Naive B cell (primary cell): ENCODE measurements around the gene ORAI1. TPM values are rescaled to one million over a fixed set of nuclear protein-coding genes. Genes with fewer than 3 reads are reported as not detected.
"Not testable (repeated sequence)": the region's sequence is repeated elsewhere in the genome, so short reads cannot be mapped to it uniquely, and the experiment has no call there.

Experiments used
- ATAC-seq, 2 donors: fragments of 150-1000 bp; cut with Tn5 transposase; 2 replicates each; pipeline ENCODE4 v1.10.0; 2021; ENCODE audit warnings: low read depth in 2 of 2, mild to moderate bottlenecking in 2 of 2, moderate library complexity in 2 of 2
- DNase-seq: peaks from one replicate; pipeline ENCODE4 v3.0.0; 2022
- H3K27ac Mint-ChIP-seq, 6 donors: one replicate each; pipeline ENCODE4 v1.8.0; 2020 to 2022; ENCODE audit warnings: mild to moderate bottlenecking in 6 of 6, mixed read lengths in 6 of 6, moderate library complexity in 5 of 6, inconsistent platforms in 2 of 6
- H3K27me3 Mint-ChIP-seq, 3 donors: one replicate each; pipeline ENCODE4 v1.8.0; 2021 to 2022; ENCODE audit warnings: mixed read lengths in 3 of 3, mild to moderate bottlenecking in 1 of 3
- H3K36me3 Mint-ChIP-seq, 2 donors: one replicate each; pipeline ENCODE4 v1.8.0; 2020 to 2022; ENCODE audit warnings: mixed read lengths in 2 of 2, inconsistent platforms in 1 of 2, mild to moderate bottlenecking in 1 of 2
- H3K4me1 Mint-ChIP-seq, 3 donors: one replicate each; pipeline ENCODE4 v1.8.0; 2020 to 2022; ENCODE audit warnings: mixed read lengths in 3 of 3, inconsistent platforms in 1 of 3, mild to moderate bottlenecking in 1 of 3, moderate library complexity in 1 of 3
- H3K4me3 Mint-ChIP-seq, 8 donors: one replicate each; pipeline ENCODE4 v1.8.0; 2020 to 2022; ENCODE audit warnings: mild to moderate bottlenecking in 8 of 8, mixed read lengths in 8 of 8, moderate library complexity in 8 of 8, inconsistent platforms in 2 of 8
- H3K9me3 Mint-ChIP-seq, 7 donors: one replicate each; pipeline ENCODE4 v1.8.0; 2020 to 2022; ENCODE audit warnings: mixed read lengths in 7 of 7, mild to moderate bottlenecking in 5 of 7, inconsistent platforms in 2 of 7, moderate library complexity in 1 of 7
- polyA plus RNA-seq, 6 donors: library from polyadenylated mRNA; unstranded; fragments of 300-500 nt; fragmentation: Illumina TruSeq; gene quantifications; one replicate each; pipeline ENCODE4 v1.2.3, GENCODE V29; 2021; ENCODE audit warnings: low read depth in 6 of 6

The ORAI1 gene
- polyA plus RNA-seq, 6 donors from 2014 or later, result 130 to 190 (median 161) TPM

DNA sequence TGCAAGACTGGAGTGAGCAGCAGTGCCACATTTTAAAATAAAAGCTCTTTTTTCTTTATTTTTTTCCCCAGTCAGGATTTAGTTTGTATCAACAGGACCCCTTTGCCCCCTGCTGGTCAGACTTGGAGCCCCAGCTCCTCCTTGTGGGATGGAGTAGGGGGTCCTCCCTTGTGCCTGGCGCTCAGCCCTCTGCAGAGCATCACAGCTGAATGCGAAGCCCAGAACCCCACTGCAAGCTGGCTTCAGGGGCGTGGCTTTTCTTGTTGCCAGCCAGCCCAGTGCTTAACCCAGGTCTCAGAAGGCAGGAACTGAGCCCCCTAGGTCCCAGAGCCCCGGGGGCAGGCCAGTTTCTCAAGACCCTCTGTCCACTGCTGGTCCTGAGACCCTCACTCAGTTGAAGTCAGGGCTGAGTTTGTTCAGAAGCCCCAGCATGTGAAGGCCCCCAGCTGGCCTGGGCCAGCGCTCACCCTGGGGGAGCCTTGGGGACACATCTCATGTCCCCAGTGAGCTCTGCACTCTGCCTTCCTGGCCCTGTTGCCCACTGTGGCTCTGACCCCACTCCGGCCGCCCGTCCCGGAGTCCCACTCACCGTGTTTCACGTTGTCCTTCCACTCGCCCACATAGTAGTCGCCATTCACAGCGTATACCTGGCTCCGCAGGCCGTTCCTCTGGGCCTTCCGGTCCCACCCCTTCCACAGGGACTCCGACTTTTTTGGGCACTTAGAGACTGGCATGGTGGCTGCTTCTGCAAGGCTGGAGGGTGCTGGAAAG is 42.6 kb downstream of the ORAI1 start:
- H3K27me3 Mint-ChIP-seq, result no peaks in the 10 kb centered on the region
- H3K9me3 Mint-ChIP-seq, result peaks cover 0 to 3% (median 0%) of the 10 kb centered on the region in 7 donors
- peak overlapping the region in 2 of 8 donors; percentile 64 to 72 for H3K4me3 Mint-ChIP-seq
- peak overlapping the region in 2 of 6 donors; percentile 71 to 83 for H3K27ac Mint-ChIP-seq
- H3K36me3 Mint-ChIP-seq, result no peaks in the 10 kb centered on the region
- H3K4me1 Mint-ChIP-seq, result peaks cover 26 to 57% (median 48%) of the 10 kb centered on the region in 3 donors
- DNase-seq (peak; percentile 53), ATAC-seq (no peak)

DNA sequence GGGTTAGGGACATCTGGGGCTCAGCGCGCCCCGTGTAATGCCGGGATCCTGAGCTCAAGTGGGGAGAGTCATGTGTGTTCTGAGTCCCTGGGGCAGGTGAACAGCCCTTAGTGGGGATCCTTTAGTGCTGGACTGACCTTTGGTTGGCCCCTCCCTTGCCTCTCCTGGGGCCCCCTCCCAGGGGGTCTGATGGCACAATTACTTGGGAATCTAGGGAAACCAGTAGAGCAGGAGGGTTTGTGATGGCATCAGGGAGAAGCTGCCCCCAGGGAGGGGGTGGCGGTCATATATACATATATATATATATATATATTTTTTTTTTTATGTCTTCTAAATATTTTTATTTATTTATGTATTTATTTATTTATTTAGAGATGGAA is 43.2 kb downstream of the ORAI1 start, which contains the start of gene MORN3:
Gene MORN3, minus strand, starts transcription at position 134 of the 380 bp plus-strand sequence. CDS start 171 bp downstream, outside the sequence.
- Mint-ChIP-seq H3K36me3 (no peaks in the 10 kb centered on the region), H3K4me3 (peak within 1 kb of the TSS in 3 of 8 donors; percentile 64 to 72 (median 64)), H3K4me1 (peaks cover 20 to 51% (median 42%) of the 10 kb centered on the region in 3 donors), H3K27ac (peak within 1 kb of the TSS in 3 of 6 donors; percentile 70 to 83 (median 71)), H3K9me3 (no peaks in the 10 kb centered on the region), H3K27me3 (no peaks in the 10 kb centered on the region)
- DNase-seq, result no peak
- ATAC-seq, result no peak

DNA sequence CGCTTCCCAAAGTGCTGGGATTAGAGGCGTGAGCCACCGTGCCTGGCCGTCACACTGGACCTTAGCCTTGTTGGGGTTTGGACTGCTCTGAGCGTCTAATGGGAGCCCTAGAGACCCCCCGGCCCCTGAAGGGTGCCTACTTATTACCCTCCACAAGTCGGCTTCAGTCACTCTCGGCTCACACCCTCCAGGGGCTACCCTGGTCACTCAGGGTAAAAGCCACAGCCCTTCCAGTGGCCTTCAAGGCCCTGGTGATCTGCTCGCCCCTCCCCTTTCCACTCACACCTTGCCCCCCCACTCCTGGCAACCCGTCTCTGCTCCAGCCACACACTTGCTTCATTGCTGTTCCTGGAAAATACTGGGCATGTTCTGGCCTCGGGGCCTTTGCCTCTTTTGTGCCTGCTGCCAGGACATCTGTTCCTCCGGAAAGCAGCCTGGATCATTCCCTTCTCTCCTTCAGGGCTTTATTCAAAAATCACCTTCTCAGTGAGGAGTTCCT is 46.7 kb downstream of the ORAI1 start:
- DNase-seq (no peak), ATAC-seq (no peak)
- Mint-ChIP-seq H3K9me3 (no peaks in the 10 kb centered on the region), H3K4me3 (peak overlapping the region; percentile 83 to 95 (median 92)), H3K27me3 (no peaks in the 10 kb centered on the region), H3K27ac (peak overlapping the region; percentile 98 to 100 (median 99)), H3K4me1 (peaks cover 4 to 31% (median 28%) of the 10 kb centered on the region in 3 donors), H3K36me3 (no peaks in the 10 kb centered on the region)

DNA sequence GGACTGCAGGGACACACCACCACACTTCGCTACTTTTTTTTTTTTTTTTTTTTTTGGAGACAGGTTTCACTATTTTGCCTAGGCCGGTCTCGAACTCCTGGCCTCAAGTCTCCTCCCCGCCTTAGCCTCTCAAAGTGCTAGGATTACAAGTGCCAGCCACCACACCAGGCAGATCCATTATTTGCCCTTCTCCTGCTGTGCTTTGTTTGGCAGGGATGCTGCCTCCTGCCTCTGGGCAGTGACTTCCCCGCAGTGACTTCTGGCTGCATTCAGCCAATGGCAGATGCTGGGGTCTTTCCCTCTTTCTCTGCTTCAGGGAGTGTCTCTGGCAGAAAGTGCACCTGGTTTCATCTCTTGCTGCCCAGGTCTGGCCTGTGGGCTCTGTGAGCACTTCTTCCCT is 49.9 kb downstream of the ORAI1 start:
- no peaks in the 10 kb centered on the region for H3K27me3 Mint-ChIP-seq
- H3K4me3 Mint-ChIP-seq, result peak overlapping the region in 1 of 8 donors; percentile 41
- DNase-seq (no peak), ATAC-seq (no peak)
- H3K4me1 Mint-ChIP-seq, result peaks cover 4 to 28% (median 23%) of the 10 kb centered on the region in 3 donors
- H3K36me3 Mint-ChIP-seq, result no peaks in the 10 kb centered on the region
- H3K27ac Mint-ChIP-seq, result peak overlapping the region in 5 of 6 donors; percentile 4 to 79 (median 38)
- no peaks in the 10 kb centered on the region for H3K9me3 Mint-ChIP-seq

DNA sequence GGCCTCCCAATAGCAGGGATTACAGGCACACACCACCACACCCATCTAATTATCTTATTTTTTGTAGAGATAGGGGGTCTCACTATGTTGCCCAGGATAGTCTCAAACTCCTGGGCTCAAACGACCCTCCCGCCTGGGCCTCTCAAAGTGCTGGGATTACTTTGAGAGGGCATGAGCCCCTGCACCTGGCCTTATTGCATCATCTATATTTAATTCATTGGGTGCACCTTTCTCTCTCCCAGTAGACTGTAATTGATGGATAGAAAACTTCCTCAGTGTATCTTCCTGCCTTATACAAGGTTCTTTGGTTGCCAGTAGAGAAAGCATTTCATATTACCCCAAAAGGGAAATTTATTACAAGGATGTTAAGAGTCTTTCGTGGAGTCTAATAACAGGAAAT is 52.0 kb downstream of the ORAI1 start:
- Mint-ChIP-seq H3K4me1 (peaks cover 0 to 9% (median 8%) of the 10 kb centered on the region in 3 donors), H3K27ac (peak overlapping the region in 1 of 6 donors; percentile 69), H3K9me3 (no peaks in the 10 kb centered on the region), H3K36me3 (no peaks in the 10 kb centered on the region), H3K27me3 (no peaks in the 10 kb centered on the region), H3K4me3 (no peak overlapping the region)
- ATAC-seq (no peak), DNase-seq (no peak)

DNA sequence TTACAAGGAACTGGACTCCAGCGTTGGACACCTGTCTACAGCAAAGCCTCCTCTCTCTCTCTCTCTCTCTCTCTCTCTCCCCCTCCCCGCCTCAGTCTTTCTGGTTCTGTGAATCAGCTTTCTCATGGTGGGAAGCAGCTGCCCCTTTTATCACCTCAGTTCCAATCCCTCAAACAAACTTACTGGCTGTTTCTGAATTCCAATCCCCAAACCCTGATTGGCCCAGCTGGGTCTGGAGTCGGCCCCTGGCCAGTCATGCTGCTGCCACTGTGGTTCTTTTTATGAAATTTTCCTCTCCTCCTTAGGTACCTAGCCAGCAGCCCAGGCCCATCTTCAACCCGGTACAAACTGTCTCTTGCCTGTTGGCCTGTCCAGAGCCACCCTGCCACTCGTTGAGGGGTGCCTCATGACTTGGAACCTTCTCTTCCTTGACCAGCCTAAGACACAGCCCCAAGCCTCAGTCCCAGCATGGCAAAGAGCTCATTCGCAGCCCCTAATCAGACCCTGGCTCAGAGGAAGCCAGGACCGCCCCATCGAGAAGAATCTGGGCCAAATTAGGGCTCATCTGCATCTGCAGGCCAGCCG is 52.5 kb downstream of the ORAI1 start:
- ATAC-seq (no peak), DNase-seq (no peak)
- Mint-ChIP-seq H3K4me1 (peaks cover 0 to 6% (median 5%) of the 10 kb centered on the region in 3 donors), H3K9me3 (no peaks in the 10 kb centered on the region), H3K27me3 (no peaks in the 10 kb centered on the region), H3K4me3 (no peak overlapping the region), H3K36me3 (no peaks in the 10 kb centered on the region), H3K27ac (peak overlapping the region in 2 of 6 donors; percentile 69 to 76)

DNA sequence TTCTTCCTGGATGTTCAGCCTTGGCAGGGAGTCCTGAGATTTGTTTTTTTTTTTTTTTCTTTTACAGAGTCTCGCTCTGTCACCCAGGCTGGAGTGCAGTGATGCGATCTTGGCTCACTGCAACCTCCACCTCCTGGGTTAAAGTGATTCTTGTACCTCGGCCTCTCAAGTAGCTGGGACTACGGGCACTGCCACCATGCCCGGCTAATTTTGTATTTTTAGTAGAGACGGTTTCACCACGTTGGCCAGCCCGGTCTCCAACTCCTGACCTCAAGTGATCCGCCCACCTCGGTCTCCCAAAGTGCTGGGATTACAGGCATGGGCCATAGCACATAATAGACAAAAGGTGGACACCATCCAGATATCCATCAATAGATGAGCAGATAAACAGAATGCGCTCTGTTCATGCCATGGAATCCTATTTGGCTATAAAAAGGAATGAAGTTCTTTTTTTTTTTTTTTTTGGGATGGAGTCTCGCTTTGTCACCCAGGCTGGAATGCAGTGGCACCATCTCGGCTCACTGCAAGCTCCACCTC is 53.4 kb downstream of the ORAI1 start:
- H3K9me3 Mint-ChIP-seq, H3K4me1 Mint-ChIP-seq, DNase-seq, H3K4me3 Mint-ChIP-seq, H3K36me3 Mint-ChIP-seq, ATAC-seq, H3K27me3 Mint-ChIP-seq, H3K27ac Mint-ChIP-seq: not testable (repeated sequence)

DNA sequence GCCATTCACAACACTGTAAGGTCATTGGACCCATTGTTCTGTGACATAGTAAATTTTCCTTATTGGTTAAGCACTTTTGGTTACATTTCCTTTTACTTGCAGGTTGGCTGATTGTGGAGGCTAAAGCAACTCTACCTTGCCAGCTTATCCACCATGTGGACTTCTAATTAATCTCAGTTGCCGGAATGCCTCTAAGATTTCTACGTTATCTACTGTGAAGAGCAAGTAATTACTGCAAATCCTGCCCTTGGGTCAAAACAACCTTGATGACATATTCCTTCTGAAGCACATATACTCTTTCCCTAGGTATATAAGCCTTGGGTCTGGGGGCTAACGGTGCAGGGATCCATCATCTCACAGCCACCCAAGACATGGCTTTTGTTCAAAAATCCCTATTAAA is 62.6 kb downstream of the ORAI1 start:
- Mint-ChIP-seq H3K27me3 (no peaks in the 10 kb centered on the region), H3K9me3 (no peaks in the 10 kb centered on the region), H3K4me1 (peaks cover 8 to 11% (median 10%) of the 10 kb centered on the region in 3 donors), H3K36me3 (no peaks in the 10 kb centered on the region), H3K4me3 (peak overlapping the region in 1 of 8 donors; percentile 52), H3K27ac (peak overlapping the region in 1 of 6 donors; percentile 26)
- ATAC-seq (no peak), DNase-seq (no peak)

DNA sequence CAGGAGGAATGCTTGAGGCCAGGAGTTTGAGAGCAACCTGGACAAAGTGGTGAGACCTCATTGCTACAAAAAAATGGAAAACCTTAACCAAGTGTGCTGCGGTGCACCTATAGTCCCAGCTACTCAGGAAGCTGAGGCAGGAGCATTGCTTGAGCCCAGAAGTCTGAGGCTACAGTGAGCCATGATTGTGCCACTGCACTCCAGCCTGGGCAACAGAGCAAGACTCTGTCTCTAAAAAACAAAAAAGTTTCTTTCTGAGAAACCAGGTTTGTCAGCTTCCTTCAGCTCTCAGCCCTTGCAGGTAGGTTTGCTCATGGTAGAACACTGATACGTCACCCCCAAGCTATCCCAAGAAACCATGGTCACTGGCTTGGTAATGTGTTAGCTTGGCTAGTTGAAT is 63.1 kb downstream of the ORAI1 start:
- H3K4me1 Mint-ChIP-seq, result peaks cover 8 to 11% (median 10%) of the 10 kb centered on the region in 3 donors
- H3K4me3 Mint-ChIP-seq, result peak overlapping the region in 1 of 8 donors; percentile 52
- peak overlapping the region in 1 of 6 donors; percentile 26 for H3K27ac Mint-ChIP-seq
- no peaks in the 10 kb centered on the region for H3K36me3 Mint-ChIP-seq
- ATAC-seq (no peak), DNase-seq (no peak)
- H3K27me3 Mint-ChIP-seq, result no peaks in the 10 kb centered on the region
- H3K9me3 Mint-ChIP-seq, result no peaks in the 10 kb centered on the region

Other genes with a start within 250 kb of the ORAI1 start
- gene RNF34, start 226.4 kb upstream of the ORAI1 start, polyA plus RNA-seq, result 10 to 100 TPM; 25.3 to 47.8 (median 36.3) TPM
- 10 to 100 TPM; 25.5 to 46.5 (median 31.0) TPM for gene KDM2B, start 45.5 kb upstream of the ORAI1 start, polyA plus RNA-seq
- gene MORN3, start 43.1 kb downstream of the ORAI1 start, polyA plus RNA-seq, result under 1 TPM in 5 of 6 donors, not detected in 1; 0.17 to 0.72 (median 0.28) TPM
- gene TMEM120B, start 86.2 kb downstream of the ORAI1 start, polyA plus RNA-seq, result 1 to 10 TPM in 4 of 6 donors, under 1 TPM in 2; 0.76 to 2.8 (median 1.4) TPM
- 10 to 100 TPM; 40.2 to 63.9 (median 50.2) TPM for gene RHOF, start 167.2 kb downstream of the ORAI1 start, polyA plus RNA-seq
- gene SETD1B, start 177.5 kb downstream of the ORAI1 start, polyA plus RNA-seq, result 1 to 10 TPM in 2 of 6 donors, under 1 TPM in 4; 0.64 to 3.0 (median 0.91) TPM
- gene HPD, start 232.3 kb downstream of the ORAI1 start, polyA plus RNA-seq, result not detected